Naive B cell (primary cell): ENCODE measurements around the gene MPZL3. TPM values are rescaled to one million over a fixed set of nuclear protein-coding genes. Genes with fewer than 3 reads are reported as not detected.

Experiments
- ATAC-seq, 2 donors: fragments of 150-1000 bp; cut with Tn5 transposase; 2 replicates each; pipeline ENCODE4 v1.10.0; 2021; ENCODE audit warnings: low read depth in 2 of 2, mild to moderate bottlenecking in 2 of 2, moderate library complexity in 2 of 2
- DNase-seq: peaks from one replicate; pipeline ENCODE4 v3.0.0; 2022
- H3K27ac Mint-ChIP-seq, 6 donors: one replicate each; pipeline ENCODE4 v1.8.0; 2020 to 2022; ENCODE audit warnings: mild to moderate bottlenecking in 6 of 6, mixed read lengths in 6 of 6, moderate library complexity in 5 of 6, inconsistent platforms in 2 of 6
- H3K27me3 Mint-ChIP-seq, 3 donors: one replicate each; pipeline ENCODE4 v1.8.0; 2021 to 2022; ENCODE audit warnings: mixed read lengths in 3 of 3, mild to moderate bottlenecking in 1 of 3
- H3K36me3 Mint-ChIP-seq, 2 donors: one replicate each; pipeline ENCODE4 v1.8.0; 2020 to 2022; ENCODE audit warnings: mixed read lengths in 2 of 2, inconsistent platforms in 1 of 2, mild to moderate bottlenecking in 1 of 2
- H3K4me1 Mint-ChIP-seq, 3 donors: one replicate each; pipeline ENCODE4 v1.8.0; 2020 to 2022; ENCODE audit warnings: mixed read lengths in 3 of 3, inconsistent platforms in 1 of 3, mild to moderate bottlenecking in 1 of 3, moderate library complexity in 1 of 3
- H3K4me3 Mint-ChIP-seq, 8 donors: one replicate each; pipeline ENCODE4 v1.8.0; 2020 to 2022; ENCODE audit warnings: mild to moderate bottlenecking in 8 of 8, mixed read lengths in 8 of 8, moderate library complexity in 8 of 8, inconsistent platforms in 2 of 8
- H3K9me3 Mint-ChIP-seq, 7 donors: one replicate each; pipeline ENCODE4 v1.8.0; 2020 to 2022; ENCODE audit warnings: mixed read lengths in 7 of 7, mild to moderate bottlenecking in 5 of 7, inconsistent platforms in 2 of 7, moderate library complexity in 1 of 7
- polyA plus RNA-seq, 6 donors: library from polyadenylated mRNA; unstranded; fragments of 300-500 nt; fragmentation: Illumina TruSeq; gene quantifications; one replicate each; pipeline ENCODE4 v1.2.3, GENCODE V29; 2021; ENCODE audit warnings: low read depth in 6 of 6

Gene MPZL3
- polyA plus RNA-seq, 6 donors from 2014 or later: 0.89 to 3.2 (median 1.5) TPM

DNA sequence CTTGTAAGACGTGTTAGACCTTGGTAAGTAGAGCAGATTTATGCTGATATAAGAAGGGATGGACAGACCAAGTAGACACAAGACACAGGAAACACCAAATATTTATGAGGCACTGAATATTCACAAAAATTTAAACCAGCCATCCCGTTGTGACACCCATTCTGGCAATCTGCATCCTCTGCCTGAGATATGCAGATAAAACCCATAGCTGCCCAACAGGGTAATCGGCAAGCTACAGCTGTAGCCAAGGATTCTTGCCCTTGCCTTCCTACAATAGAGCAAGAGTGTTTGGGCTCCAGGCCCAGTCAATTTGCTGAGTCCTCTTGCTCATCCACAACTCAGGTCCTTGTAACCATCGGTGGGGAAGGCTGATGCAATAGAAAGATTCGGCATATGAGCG lies 30.4 kb upstream of the MPZL3 start:
- Mint-ChIP-seq H3K36me3 (no peaks in the 10 kb centered on the region), H3K4me3 (no peak overlapping the region), H3K27ac (no peak overlapping the region), H3K4me1 (peaks cover 10 to 20% (median 14%) of the 10 kb centered on the region in 3 donors), H3K9me3 (peaks cover 0 to 4% (median 0%) of the 10 kb centered on the region in 7 donors), H3K27me3 (peaks cover 5 to 9% (median 5%) of the 10 kb centered on the region in 3 donors)
- no peak for ATAC-seq
- DNase-seq: no peak

DNA sequence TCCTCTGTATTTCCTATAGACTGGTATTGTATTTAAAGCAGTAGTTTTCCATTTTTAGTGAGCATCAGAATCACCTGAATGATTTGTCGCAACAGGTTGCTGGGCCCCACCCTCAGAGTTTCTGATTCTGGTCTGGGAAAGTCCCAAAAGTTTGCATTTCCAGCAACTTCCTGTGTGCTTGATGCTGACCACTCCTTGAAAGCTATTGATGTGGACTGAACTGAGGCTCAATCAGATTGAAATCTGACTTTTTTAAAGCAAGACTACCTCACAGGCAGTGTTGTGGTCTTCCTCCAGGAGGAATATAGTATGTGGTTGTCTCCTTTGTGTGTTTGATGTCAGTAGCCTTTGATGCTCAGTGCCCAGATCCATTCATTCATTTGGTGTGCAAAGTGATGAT lies 29.1 kb upstream of the MPZL3 start:
- Mint-ChIP-seq H3K27ac (peak overlapping the region in 2 of 6 donors; percentile 10 to 16), H3K4me1 (peaks cover 10 to 18% (median 14%) of the 10 kb centered on the region in 3 donors), H3K9me3 (peaks cover 0 to 4% (median 0%) of the 10 kb centered on the region in 7 donors), H3K4me3 (peak overlapping the region in 3 of 8 donors; percentile 19 to 60 (median 48)), H3K27me3 (peaks cover 5 to 14% (median 8%) of the 10 kb centered on the region in 3 donors), H3K36me3 (no peaks in the 10 kb centered on the region)
- ATAC-seq: peak; percentile 79 to 82
- DNase-seq: peak; percentile 17

DNA sequence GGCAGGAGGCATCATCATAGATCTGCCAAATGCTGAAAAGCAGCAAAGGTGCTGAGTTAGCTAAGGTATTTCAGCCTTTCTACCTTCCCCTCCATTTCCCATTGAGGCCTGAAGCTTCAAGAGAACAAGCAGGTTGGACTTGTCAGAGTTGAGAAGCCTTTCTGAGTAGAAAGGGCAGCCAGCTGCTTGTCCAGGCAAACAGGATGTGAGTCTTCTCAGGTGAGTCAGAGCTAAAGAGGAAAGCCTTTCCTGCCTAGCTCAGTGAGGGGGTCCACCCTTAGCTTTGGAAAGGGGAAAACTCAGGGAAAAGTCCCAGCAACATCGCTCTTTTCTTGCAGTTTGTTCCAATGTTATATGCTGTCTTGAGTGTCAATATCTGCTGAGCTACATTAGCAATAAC lies 25.1 kb upstream of the MPZL3 start:
- no peaks in the 10 kb centered on the region for H3K36me3 Mint-ChIP-seq
- H3K27me3 Mint-ChIP-seq: peaks cover 26 to 37% (median 36%) of the 10 kb centered on the region in 3 donors
- H3K4me3 Mint-ChIP-seq: no peak overlapping the region
- peaks cover 0 to 2% (median 0%) of the 10 kb centered on the region in 7 donors for H3K9me3 Mint-ChIP-seq
- no peak overlapping the region for H3K27ac Mint-ChIP-seq
- peaks cover 10 to 15% (median 11%) of the 10 kb centered on the region in 3 donors for H3K4me1 Mint-ChIP-seq
- ATAC-seq: no peak
- no peak for DNase-seq

DNA sequence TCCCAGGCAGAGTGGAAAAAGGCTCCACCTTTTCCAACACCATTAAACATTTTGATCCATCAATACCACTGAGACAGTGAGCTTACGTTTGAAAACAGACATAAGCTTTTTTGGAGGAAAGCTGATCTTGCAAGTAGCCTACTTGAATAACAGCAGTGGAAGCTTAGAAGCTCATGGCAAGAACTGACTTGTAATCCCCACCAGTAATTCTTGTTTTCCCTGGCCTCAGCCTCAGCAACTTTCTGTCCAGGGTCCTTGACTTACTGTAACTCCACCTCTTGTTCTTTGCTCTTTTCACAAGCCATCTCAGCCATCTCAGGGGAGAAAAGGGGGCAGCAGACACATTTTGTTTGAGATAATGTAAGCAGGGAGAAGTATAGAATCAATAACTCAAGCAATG lies 24.3 kb upstream of the MPZL3 start:
- H3K27ac Mint-ChIP-seq: no peak overlapping the region
- peaks cover 5 to 10% (median 6%) of the 10 kb centered on the region in 3 donors for H3K4me1 Mint-ChIP-seq
- ATAC-seq (no peak), DNase-seq (no peak)
- peaks cover 0 to 2% (median 0%) of the 10 kb centered on the region in 7 donors for H3K9me3 Mint-ChIP-seq
- H3K36me3 Mint-ChIP-seq: no peaks in the 10 kb centered on the region
- H3K27me3 Mint-ChIP-seq: peaks cover 34 to 46% (median 41%) of the 10 kb centered on the region in 3 donors
- H3K4me3 Mint-ChIP-seq: no peak overlapping the region

DNA sequence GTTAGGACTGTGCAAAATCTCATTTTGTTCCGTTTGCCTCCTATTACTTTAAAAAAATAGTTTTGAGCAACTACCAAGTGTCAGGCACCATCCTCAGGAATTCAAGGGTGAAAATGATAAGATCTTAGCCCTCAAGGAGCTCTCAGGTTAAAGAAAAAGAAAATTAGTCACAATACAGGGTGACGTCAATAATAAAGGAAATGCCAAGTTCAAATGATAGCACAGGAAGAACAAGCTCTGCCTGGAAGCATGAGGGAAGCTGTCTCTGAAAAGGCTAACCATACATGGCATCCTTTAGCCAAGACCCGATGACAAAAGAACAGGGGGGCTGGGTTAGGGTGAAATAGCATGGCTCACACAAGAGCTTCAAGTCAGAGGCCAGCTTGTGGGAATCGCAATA lies 23.0 kb upstream of the MPZL3 start:
- Mint-ChIP-seq H3K4me1 (no peaks in the 10 kb centered on the region), H3K36me3 (no peaks in the 10 kb centered on the region), H3K27me3 (peaks cover 44 to 58% (median 49%) of the 10 kb centered on the region in 3 donors), H3K9me3 (peaks cover 0 to 2% (median 0%) of the 10 kb centered on the region in 7 donors), H3K27ac (no peak overlapping the region), H3K4me3 (no peak overlapping the region)
- DNase-seq (no peak), ATAC-seq (no peak)

DNA sequence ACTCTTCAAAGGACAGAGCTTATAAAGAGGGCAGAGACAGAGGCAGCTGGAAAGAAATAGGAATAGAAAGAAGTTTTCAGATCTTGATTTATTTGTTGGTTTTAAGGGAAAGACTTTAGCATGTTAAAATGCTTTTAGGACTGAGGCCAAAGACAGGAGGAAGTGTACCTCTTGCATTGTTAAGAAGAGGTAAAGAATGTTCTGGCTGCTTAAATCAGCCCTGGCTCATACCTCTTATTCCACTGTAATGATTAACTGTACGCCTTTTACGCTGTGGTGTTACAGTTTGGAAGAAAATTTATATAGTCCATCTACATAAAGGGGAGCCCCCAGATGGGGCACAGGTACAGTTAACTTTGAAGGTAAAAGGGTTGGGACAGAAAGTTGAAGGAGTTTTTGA lies 22.0 kb upstream of the MPZL3 start:
- Mint-ChIP-seq H3K4me1 (no peaks in the 10 kb centered on the region), H3K36me3 (no peaks in the 10 kb centered on the region), H3K4me3 (no peak overlapping the region), H3K27me3 (peaks cover 53 to 68% (median 58%) of the 10 kb centered on the region in 3 donors), H3K27ac (peak overlapping the region in 1 of 6 donors; percentile 32), H3K9me3 (peaks cover 0 to 2% (median 0%) of the 10 kb centered on the region in 7 donors)
- ATAC-seq: no peak
- DNase-seq: no peak

DNA sequence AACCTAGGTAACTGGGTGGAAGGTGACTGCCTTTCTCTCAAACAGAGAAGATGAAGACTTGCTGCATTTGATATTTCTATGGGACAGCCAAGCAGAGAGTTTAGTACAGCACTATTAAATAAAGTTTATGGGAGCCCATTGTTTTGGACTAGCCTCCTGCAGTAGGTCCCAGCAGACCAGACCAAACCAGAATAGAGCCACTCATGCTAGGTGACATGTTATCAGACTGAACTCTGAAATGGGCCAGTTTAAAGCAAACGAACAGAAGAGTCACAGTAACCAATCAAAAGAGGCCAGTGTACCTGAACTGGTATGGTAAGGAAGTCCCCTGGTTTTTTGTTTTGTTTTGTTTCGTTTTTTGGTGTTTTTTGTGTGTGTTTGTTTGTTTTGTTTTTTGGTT lies 19.8 kb upstream of the MPZL3 start:
- peak overlapping the region in 1 of 6 donors; percentile 20 for H3K27ac Mint-ChIP-seq
- H3K36me3 Mint-ChIP-seq: no peaks in the 10 kb centered on the region
- H3K9me3 Mint-ChIP-seq: peaks cover 0 to 2% (median 0%) of the 10 kb centered on the region in 7 donors
- H3K4me1 Mint-ChIP-seq: no peaks in the 10 kb centered on the region
- H3K4me3 Mint-ChIP-seq: no peak overlapping the region
- no peak for ATAC-seq
- DNase-seq: no peak
- H3K27me3 Mint-ChIP-seq: peaks cover 48 to 75% (median 59%) of the 10 kb centered on the region in 3 donors

DNA sequence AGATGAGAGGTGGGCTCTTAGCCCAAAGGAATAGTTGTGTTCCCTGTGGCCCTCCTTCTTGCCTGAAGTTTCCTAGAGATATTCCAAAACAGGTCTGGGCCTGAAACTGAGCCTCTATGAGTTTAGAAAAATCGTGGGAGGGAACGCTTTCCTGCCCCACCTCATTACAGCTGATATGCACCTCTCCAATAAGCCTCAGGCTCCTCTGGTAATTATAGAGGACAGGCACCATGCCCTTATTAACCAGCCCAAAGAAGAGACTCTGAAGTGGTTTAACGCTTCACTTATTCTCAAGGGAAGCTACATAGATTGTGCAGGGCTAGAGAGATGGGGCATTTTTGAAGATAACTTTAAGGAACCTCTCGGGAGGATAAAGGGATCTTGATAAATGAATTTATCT lies 15.3 kb upstream of the MPZL3 start:
- no peak for DNase-seq
- H3K4me1 Mint-ChIP-seq: peaks cover 6 to 12% (median 9%) of the 10 kb centered on the region in 3 donors
- peaks cover 61 to 74% (median 67%) of the 10 kb centered on the region in 3 donors for H3K27me3 Mint-ChIP-seq
- ATAC-seq: peak; percentile 28 to 41
- no peaks in the 10 kb centered on the region for H3K36me3 Mint-ChIP-seq
- H3K4me3 Mint-ChIP-seq: no peak overlapping the region
- H3K9me3 Mint-ChIP-seq: peaks cover 0 to 2% (median 0%) of the 10 kb centered on the region in 7 donors
- H3K27ac Mint-ChIP-seq: peak overlapping the region in 1 of 6 donors; percentile 8

DNA sequence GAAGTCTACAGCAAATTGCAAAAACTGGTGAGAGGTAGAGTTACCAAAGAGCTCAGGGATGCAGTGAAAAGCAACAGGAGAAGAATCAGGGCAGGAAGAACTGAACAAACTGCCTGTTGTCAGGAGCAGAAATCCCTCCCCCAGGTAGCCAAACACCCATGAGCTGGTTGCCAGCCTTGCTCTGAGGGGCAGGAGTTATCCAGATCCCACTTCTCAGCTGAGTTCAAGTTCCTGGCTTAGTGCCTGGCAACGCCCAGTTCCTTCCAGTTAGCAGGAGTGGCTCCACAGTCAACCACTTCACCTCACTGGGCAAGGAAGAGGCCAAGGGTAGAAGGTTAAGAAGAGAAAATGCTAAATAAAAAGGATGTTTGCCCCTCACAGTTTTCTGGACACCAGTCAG lies 13.8 kb upstream of the MPZL3 start:
- peaks cover 65 to 73% (median 72%) of the 10 kb centered on the region in 3 donors for H3K27me3 Mint-ChIP-seq
- DNase-seq (no peak), ATAC-seq (no peak)
- H3K9me3 Mint-ChIP-seq: no peaks in the 10 kb centered on the region
- H3K36me3 Mint-ChIP-seq: no peaks in the 10 kb centered on the region
- H3K4me3 Mint-ChIP-seq: no peak overlapping the region
- H3K4me1 Mint-ChIP-seq: peaks cover 6 to 12% (median 9%) of the 10 kb centered on the region in 3 donors
- no peak overlapping the region for H3K27ac Mint-ChIP-seq

DNA sequence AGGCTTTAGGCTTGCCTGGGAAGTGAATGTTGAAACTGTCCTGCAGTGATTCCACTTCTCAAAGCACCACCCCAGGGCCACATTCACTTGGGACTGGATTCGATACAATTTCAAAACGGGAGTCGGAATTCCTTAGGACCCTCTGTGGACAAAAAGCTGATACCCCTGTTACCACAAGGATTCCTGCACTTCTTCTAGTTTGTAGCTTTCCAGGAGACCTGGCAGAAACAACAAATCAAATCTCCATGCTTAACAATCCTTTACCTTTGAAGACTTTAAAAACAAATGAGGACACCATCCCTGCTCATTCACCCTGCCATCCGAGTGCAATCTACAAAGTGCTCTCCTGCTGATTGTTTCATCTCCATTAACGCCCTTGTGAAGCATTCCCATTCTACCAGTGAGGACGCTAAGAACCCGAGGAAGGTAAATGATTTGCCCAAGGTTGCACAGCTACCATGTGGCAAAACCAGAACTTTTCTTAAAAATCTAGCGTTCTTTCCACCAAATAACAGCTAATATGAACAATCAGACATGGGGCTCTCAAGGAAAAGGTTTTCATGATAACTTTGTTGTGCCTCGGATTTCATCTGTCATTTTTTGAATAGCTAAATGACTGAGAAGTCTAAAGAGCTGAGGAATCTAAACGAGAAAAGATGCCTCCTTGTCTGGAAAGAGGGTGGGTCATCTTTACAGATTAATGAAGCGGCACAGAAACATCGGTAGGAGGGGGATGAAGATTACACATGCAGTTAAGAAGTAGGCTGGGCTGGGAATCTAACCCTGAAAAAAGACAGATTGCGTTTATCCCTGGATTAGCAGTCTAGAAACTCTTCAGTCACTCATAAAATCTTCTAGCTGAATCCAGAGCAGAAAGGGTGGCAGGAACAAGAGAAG lies 12.7 kb upstream of the MPZL3 start:
- Mint-ChIP-seq H3K27ac (no peak overlapping the region), H3K36me3 (no peaks in the 10 kb centered on the region), H3K9me3 (no peaks in the 10 kb centered on the region), H3K4me3 (peak overlapping the region in 4 of 8 donors; percentile 43 to 78 (median 60)), H3K4me1 (peaks cover 6 to 12% (median 9%) of the 10 kb centered on the region in 3 donors), H3K27me3 (peaks cover 62 to 65% (median 62%) of the 10 kb centered on the region in 3 donors)
- ATAC-seq: no peak
- DNase-seq: no peak

DNA sequence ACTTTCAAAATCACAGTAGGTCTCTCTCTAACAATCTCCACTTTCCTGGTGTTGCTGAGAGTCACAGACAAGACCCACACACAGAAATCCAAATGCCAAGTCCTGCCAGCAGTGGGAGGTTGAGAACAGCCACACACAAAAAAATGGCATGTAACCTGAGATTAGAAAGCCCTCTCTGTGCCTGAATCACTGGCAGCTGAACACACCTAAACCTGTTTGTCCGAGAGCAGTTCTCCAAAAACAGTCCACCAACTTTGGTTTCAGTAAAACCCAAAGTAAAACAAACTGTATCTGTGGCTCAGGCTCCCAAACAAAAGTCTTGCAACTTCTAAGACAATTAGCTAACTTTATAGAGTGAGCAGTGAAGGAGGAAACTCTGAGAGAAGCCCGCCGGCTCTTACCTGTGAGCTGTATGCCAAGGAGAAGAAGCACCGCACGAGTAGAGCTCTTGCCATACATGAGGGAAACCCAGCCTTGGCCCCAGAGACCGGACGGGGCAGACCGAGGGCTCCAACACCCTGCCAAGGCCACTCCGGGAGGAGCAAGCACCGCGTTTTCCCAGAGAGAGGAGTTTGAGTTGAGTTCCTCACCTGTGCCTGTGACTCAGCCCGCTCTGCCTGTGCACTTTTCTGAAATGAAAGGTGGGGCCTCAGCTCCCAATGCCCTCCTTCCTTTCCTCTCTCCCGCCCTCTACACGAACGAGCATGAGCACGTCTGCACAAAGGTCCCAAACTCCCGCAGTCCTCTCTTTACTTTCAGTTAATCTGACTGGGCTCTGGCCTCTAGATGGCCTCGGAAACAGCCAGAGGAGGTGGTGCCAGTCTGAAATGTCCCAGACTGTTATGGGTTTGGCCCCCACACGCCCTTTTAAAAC lies 11.8 kb upstream of the MPZL3 start, which contains the start of gene MPZL2:
Gene MPZL2 (minus strand): TSS at position 603 of the 874 bp plus-strand sequence. CDS start 144 bp downstream, at position 459.
- ATAC-seq (peak; percentile 27 to 51), DNase-seq (no peak)
- peak within 1 kb of the TSS in 1 of 6 donors; percentile 16 for H3K27ac Mint-ChIP-seq

DNA sequence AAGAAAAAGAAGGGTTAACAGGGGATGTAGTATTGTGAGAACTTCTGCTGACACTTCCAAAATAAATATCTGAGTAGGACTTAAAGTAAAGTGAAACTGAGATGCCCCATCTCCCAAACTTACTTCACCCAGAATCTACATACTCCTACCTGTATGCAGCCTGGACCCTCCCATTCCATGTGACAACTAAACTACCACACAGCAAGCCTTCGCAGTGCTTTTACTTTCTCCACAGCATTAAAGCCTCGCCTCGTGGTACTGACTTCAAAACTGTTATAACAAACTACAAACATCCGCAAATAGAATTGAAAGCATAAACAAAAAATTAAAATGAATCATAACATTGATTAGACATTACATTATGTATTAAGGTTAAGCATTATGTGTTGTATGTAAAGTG lies 10.9 kb upstream of the MPZL3 start:
- ATAC-seq: no peak
- peaks cover 57 to 70% (median 69%) of the 10 kb centered on the region in 3 donors for H3K27me3 Mint-ChIP-seq
- H3K4me1 Mint-ChIP-seq: peaks cover 6 to 12% (median 9%) of the 10 kb centered on the region in 3 donors
- no peak for DNase-seq
- H3K27ac Mint-ChIP-seq: peak overlapping the region in 1 of 6 donors; percentile 16
- no peaks in the 10 kb centered on the region for H3K36me3 Mint-ChIP-seq
- H3K4me3 Mint-ChIP-seq: no peak overlapping the region
- H3K9me3 Mint-ChIP-seq: peaks cover 0 to 10% (median 0%) of the 10 kb centered on the region in 7 donors

More for the DNA sequence above, 11.8 kb upstream of the MPZL3 start, which contains the start of gene MPZL2:
- H3K27me3 Mint-ChIP-seq: peaks cover 54 to 66% (median 61%) of the 10 kb centered on the region in 3 donors
- no peaks in the 10 kb centered on the region for H3K36me3 Mint-ChIP-seq
- H3K9me3 Mint-ChIP-seq: peaks cover 0 to 5% (median 0%) of the 10 kb centered on the region in 7 donors
- peak within 1 kb of the TSS in 6 of 8 donors; percentile 11 to 78 (median 60) for H3K4me3 Mint-ChIP-seq
- H3K4me1 Mint-ChIP-seq: peaks cover 6 to 12% (median 9%) of the 10 kb centered on the region in 3 donors

DNA sequence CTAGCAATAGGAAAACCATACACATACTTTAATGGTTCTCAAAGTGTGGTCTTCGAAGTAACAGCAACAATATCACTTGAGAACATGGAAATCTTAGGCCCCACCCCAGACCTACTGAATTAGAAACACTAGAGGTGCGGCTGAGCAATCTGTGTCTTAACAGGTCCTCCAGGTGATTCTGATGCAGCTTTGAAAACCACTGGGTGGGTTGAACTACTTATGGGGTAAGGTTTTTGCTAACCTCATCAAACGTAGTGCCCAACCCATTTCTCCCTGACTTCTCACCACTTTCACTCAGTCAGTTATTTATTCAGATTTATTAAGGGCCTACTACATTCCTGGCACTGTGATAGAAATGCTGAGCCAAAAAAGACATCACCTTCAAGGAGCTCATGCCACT lies 8.2 kb upstream of the MPZL3 start:
- Mint-ChIP-seq H3K4me3 (no peak overlapping the region), H3K36me3 (no peaks in the 10 kb centered on the region), H3K4me1 (peaks cover 6 to 12% (median 9%) of the 10 kb centered on the region in 3 donors), H3K27ac (no peak overlapping the region), H3K27me3 (peaks cover 54 to 72% (median 65%) of the 10 kb centered on the region in 3 donors), H3K9me3 (peaks cover 0 to 10% (median 0%) of the 10 kb centered on the region in 7 donors)
- DNase-seq (no peak), ATAC-seq (no peak)
